Stimulated activated naive CD8-positive, alpha-beta T cell treated with anti-CD3 and anti-CD28 coated beads, Interleukin-15, Interleukin-2, amounts not matched to agents 100 U/mL and 50 U/mL, for 24 hours (primary cell): ENCODE measurements around the gene PRODH.
"Not testable (repeated sequence)": the region's sequence is repeated elsewhere in the genome, so short reads cannot be mapped to it uniquely, and the experiment has no call there.

ENCODE experiments used
- ATAC-seq: fragments of 150-1000 bp; cut with Tn5 transposase; one replicate; pipeline ENCODE4 v1.10.0; 2021
- DNase-seq: peaks from one replicate; pipeline ENCODE4 v3.0.0; 2021

PRODH gene

GRCh38 chr22:18967391-18968010 lies 31.4 kb upstream of the PRODH start:
- DNase-seq, ATAC-seq: not testable (repeated sequence)

- DNase-seq (no peak), ATAC-seq (no peak)
These were observed 30.7 kb upstream of the PRODH start for GRCh38 chr22:18966748-18967147.

- no peak for DNase-seq
- no peak for ATAC-seq
These were observed 29.7 kb upstream of the PRODH start for GRCh38 chr22:18965526-18966421.

- not testable (repeated sequence) for DNase-seq, ATAC-seq
These were observed 28.6 kb upstream of the PRODH start for GRCh38 chr22:18964501-18965265.

- not testable (repeated sequence) for ATAC-seq, DNase-seq
These were observed 28.0 kb upstream of the PRODH start for GRCh38 chr22:18964051-18964450.

- ATAC-seq (no peak), DNase-seq (no peak)
These were observed 26.2 kb upstream of the PRODH start for GRCh38 chr22:18962308-18962635.

- not testable (repeated sequence) for ATAC-seq, DNase-seq
These were observed 25.7 kb upstream of the PRODH start for GRCh38 chr22:18961632-18962307.

GRCh38 chr22:18961201-18961600 lies 25.1 kb upstream of the PRODH start:
- ATAC-seq, DNase-seq: not testable (repeated sequence)

GRCh38 chr22:18960166-18960820 lies 24.2 kb upstream of the PRODH start:
- not testable (repeated sequence) for ATAC-seq, DNase-seq

GRCh38 chr22:18959741-18960140 lies 23.6 kb upstream of the PRODH start:
- DNase-seq, ATAC-seq: not testable (repeated sequence)

GRCh38 chr22:18959266-18959665 lies 23.2 kb upstream of the PRODH start:
- ATAC-seq, DNase-seq: not testable (repeated sequence)

GRCh38 chr22:18958738-18959137 lies 22.6 kb upstream of the PRODH start:
- DNase-seq (peak; percentile 50), ATAC-seq (peak; percentile 76)

GRCh38 chr22:18958321-18958705 lies 22.2 kb upstream of the PRODH start:
- ATAC-seq = not testable (repeated sequence)

GRCh38 chr22:18957621-18958320 lies 21.7 kb upstream of the PRODH start:
- DNase-seq, ATAC-seq: not testable (repeated sequence)

More at GRCh38 chr22:18958321-18958705, 22.2 kb upstream of the PRODH start:
- not testable (repeated sequence) for DNase-seq

- DNase-seq, ATAC-seq: not testable (repeated sequence)
These were observed 20.9 kb upstream of the PRODH start for GRCh38 chr22:18956956-18957355.

GRCh38 chr22:18956121-18956895 lies 20.2 kb upstream of the PRODH start:
- not testable (repeated sequence) for DNase-seq, ATAC-seq

- ATAC-seq (no peak), DNase-seq (no peak)
These were observed 19.6 kb upstream of the PRODH start for GRCh38 chr22:18955696-18956095.

GRCh38 chr22:18954990-18955571 lies 19.0 kb upstream of the PRODH start:
- DNase-seq = no peak
- no peak for ATAC-seq

- DNase-seq = peak; percentile 71
- peak; percentile 61 for ATAC-seq
These were observed 18.4 kb upstream of the PRODH start for GRCh38 chr22:18954303-18954989.
